H9 (cell line): ENCODE results near the gene PPIL6. TPM values are rescaled to one million over a fixed set of nuclear protein-coding genes. Genes with fewer than 3 reads are reported as not detected.

Source experiments
- DNase-seq: peaks from one replicate; pipeline ENCODE4 v3.0.0-alpha.2; 2017
- H2AFZ ChIP-seq: one replicate; pipeline ENCODE4 v1.6.1; 2013; ENCODE audit warnings: mild to moderate bottlenecking, low read length, control low read depth, moderate library complexity
- H2AK5ac ChIP-seq: 2 replicates; pipeline ENCODE4 v1.6.1; 2013; ENCODE audit warnings: low read length, control low read depth, mixed read lengths; ENCODE audit not compliant: insufficient read length
- H2BK120ac ChIP-seq: one replicate; pipeline ENCODE4 v1.6.1; 2013; ENCODE audit warnings: low read depth, mild to moderate bottlenecking, low read length, control low read depth, inconsistent platforms; ENCODE audit not compliant: poor library complexity, severe bottlenecking
- H2BK12ac ChIP-seq: 2 replicates; pipeline ENCODE4 v1.6.1; 2013; ENCODE audit warnings: low read length, control low read depth, mixed read lengths, low read depth; ENCODE audit not compliant: insufficient read length
- H2BK15ac ChIP-seq: 2 replicates; pipeline ENCODE4 v1.6.1; 2013; ENCODE audit warnings: low read depth, low read length, control low read depth
- H2BK20ac ChIP-seq: one replicate; pipeline ENCODE4 v1.6.1; 2013; ENCODE audit warnings: low read depth, mild to moderate bottlenecking, low read length, control low read depth, inconsistent platforms; ENCODE audit not compliant: poor library complexity, severe bottlenecking
- H2BK5ac ChIP-seq: 2 replicates; pipeline ENCODE4 v1.6.1; 2013; ENCODE audit warnings: low read length, control low read depth, mixed read lengths; ENCODE audit not compliant: insufficient read length
- H3K14ac ChIP-seq: 2 replicates; pipeline ENCODE4 v1.6.1; 2013; ENCODE audit warnings: low read length, control low read depth; ENCODE audit not compliant: insufficient read depth
- H3K18ac ChIP-seq: 2 replicates; pipeline ENCODE4 v1.6.1; 2013; ENCODE audit warnings: low read depth, mild to moderate bottlenecking, mixed read lengths, low read length, control low read depth; ENCODE audit not compliant: insufficient read length
- H3K23ac ChIP-seq: 2 replicates; pipeline ENCODE4 v1.6.1; 2013; ENCODE audit warnings: low read length, control low read depth, mixed read lengths, low read depth; ENCODE audit not compliant: insufficient read length
- H3K23me2 ChIP-seq: 2 replicates; pipeline ENCODE4 v1.6.1; 2013; ENCODE audit warnings: low read depth, mild to moderate bottlenecking, mixed read lengths, low read length, control low read depth; ENCODE audit not compliant: insufficient read length, poor library complexity, severe bottlenecking
- H3K27ac ChIP-seq: 2 replicates; pipeline ENCODE4 v1.5.1; 2013; ENCODE audit warnings: low read length, control low read depth, mixed read lengths, low read depth; ENCODE audit not compliant: insufficient read length
- H3K27me3 ChIP-seq: 2 replicates; pipeline ENCODE4 v1.6.1; 2013; ENCODE audit warnings: low read length, control low read depth, inconsistent platforms; ENCODE audit not compliant: insufficient read depth
- H3K4ac ChIP-seq: 2 replicates; pipeline ENCODE4 v1.6.1; 2013; ENCODE audit warnings: low read depth, mild to moderate bottlenecking, control low read depth, inconsistent platforms, low read length, moderate library complexity
- H3K4me1 ChIP-seq: 2 replicates; pipeline ENCODE4 v1.6.1; 2013; ENCODE audit warnings: low read length, control low read depth, inconsistent platforms; ENCODE audit not compliant: insufficient read depth
- H3K4me2 ChIP-seq: 2 replicates; pipeline ENCODE4 v1.6.1; 2013; ENCODE audit warnings: low read length, control low read depth, mixed read lengths; ENCODE audit not compliant: insufficient read length, insufficient read depth
- H3K56ac ChIP-seq: 2 replicates; pipeline ENCODE4 v1.6.1; 2013; ENCODE audit warnings: low read depth, mild to moderate bottlenecking, mixed read lengths, low read length, control low read depth; ENCODE audit not compliant: insufficient read length
- H3K79me1 ChIP-seq: 2 replicates; pipeline ENCODE4 v1.6.1; 2013; ENCODE audit warnings: low read depth, mild to moderate bottlenecking, moderate library complexity, low read length, control low read depth, inconsistent platforms; ENCODE audit not compliant: insufficient read depth, poor library complexity, severe bottlenecking
- H3K79me2 ChIP-seq: 2 replicates; pipeline ENCODE4 v1.6.1; 2013; ENCODE audit warnings: low read length, control low read depth, inconsistent platforms; ENCODE audit not compliant: insufficient read depth
- H3K9ac ChIP-seq: 2 replicates; pipeline ENCODE4 v1.6.1; 2013; ENCODE audit warnings: low read length, control low read depth, mixed read lengths; ENCODE audit not compliant: insufficient read length; ENCODE audit errors: extremely low read depth
- H3K9me3 ChIP-seq: one replicate; pipeline ENCODE4 v1.6.1; 2013; ENCODE audit warnings: low read depth, low read length, inconsistent platforms; ENCODE audit not compliant: control insufficient read depth
- H3T11ph ChIP-seq: one replicate; pipeline ENCODE4 v1.6.1; 2013; ENCODE audit warnings: mild to moderate bottlenecking, low read length, control low read depth, inconsistent platforms
- H4K20me1 ChIP-seq: one replicate; pipeline ENCODE4 v1.6.1; 2013; ENCODE audit not compliant: control insufficient read depth, insufficient read length, insufficient read depth
- H4K5ac ChIP-seq: 2 replicates; pipeline ENCODE4 v1.6.1; 2013; ENCODE audit warnings: low read depth, mild to moderate bottlenecking, mixed read lengths, low read length, control low read depth; ENCODE audit not compliant: insufficient read length
- H4K8ac ChIP-seq: replicated peaks from 2 replicates; pipeline ENCODE4 v1.6.1; 2013; ENCODE audit warnings: low read length, control low read depth, mixed read lengths, low read depth; ENCODE audit not compliant: insufficient read length
- H4K91ac ChIP-seq: 2 replicates; pipeline ENCODE4 v1.6.1; 2013; ENCODE audit warnings: low read depth, mild to moderate bottlenecking, moderate library complexity, mixed read lengths, low read length, control low read depth; ENCODE audit not compliant: insufficient read length
- H3K27ac Mint-ChIP-seq, 3 experiments: 2 replicates in 2 of 3; 3 replicates in 1 of 3; pipeline ENCODE4 v1.8.0; 2020 to 2021; ENCODE audit warnings: mixed read lengths in 3 of 3, mild to moderate bottlenecking in 1 of 3, moderate library complexity in 1 of 3
- H3K27me3 Mint-ChIP-seq: 2 replicates; pipeline ENCODE4 v1.8.0; 2021; ENCODE audit warnings: low read depth, mild to moderate bottlenecking, moderate library complexity, mixed read lengths
- H3K36me3 Mint-ChIP-seq, 3 experiments: 2 replicates in 2 of 3; 3 replicates in 1 of 3; pipeline ENCODE4 v1.8.0; 2020 to 2021; ENCODE audit warnings: low read depth in 3 of 3, mixed read lengths in 3 of 3; ENCODE audit not compliant: insufficient read depth in 1 of 3
- H3K4me1 Mint-ChIP-seq, 2 experiments: 2 replicates each; pipeline ENCODE4 v1.8.0; 2020; ENCODE audit warnings: mixed read lengths in 2 of 2
- H3K4me3 Mint-ChIP-seq, 2 experiments: 2 replicates in 1 of 2; 3 replicates in 1 of 2; pipeline ENCODE4 v1.8.0; 2020 to 2021; ENCODE audit warnings: mild to moderate bottlenecking in 2 of 2, mixed read lengths in 2 of 2, moderate library complexity in 1 of 2
- H3K9me3 Mint-ChIP-seq, 2 experiments: 2 replicates in 1 of 2; 3 replicates in 1 of 2; pipeline ENCODE4 v1.8.0; 2020; ENCODE audit warnings: mild to moderate bottlenecking in 2 of 2, mixed read lengths in 2 of 2, moderate library complexity in 1 of 2
- WGBS: extraction: QIAGEN DNeasy Blood & Tissue Kit; methylation state at CpG from one replicate; pipeline ENCODE4 v1.1.7; 2013; ENCODE audit warnings: missing lambda C conversion rate, low lambda C conversion rate, mixed read lengths; ENCODE audit not compliant: insufficient read length; ENCODE audit errors: extremely low coverage; 5-methylcytosine and 5-hydroxymethylcytosine counted together
- total RNA-seq: library from RNA; stranded (reverse); gene quantifications from 2 replicates; pipeline ENCODE4 v1.2.1, GENCODE V29; 2021
- TF ChIP-seq, protein P1 (sequence below): fragments of 200-600 bp; sonication (generic); conservative IDR thresholded peaks from 3 replicates; pipeline ENCODE4 v1.8.0; 2021; ENCODE audit warnings: antibody characterized with exemption, mild to moderate bottlenecking

PPIL6 gene
- total RNA-seq, 1 experiment from 2014 or later: 1.0 TPM

DNA sequence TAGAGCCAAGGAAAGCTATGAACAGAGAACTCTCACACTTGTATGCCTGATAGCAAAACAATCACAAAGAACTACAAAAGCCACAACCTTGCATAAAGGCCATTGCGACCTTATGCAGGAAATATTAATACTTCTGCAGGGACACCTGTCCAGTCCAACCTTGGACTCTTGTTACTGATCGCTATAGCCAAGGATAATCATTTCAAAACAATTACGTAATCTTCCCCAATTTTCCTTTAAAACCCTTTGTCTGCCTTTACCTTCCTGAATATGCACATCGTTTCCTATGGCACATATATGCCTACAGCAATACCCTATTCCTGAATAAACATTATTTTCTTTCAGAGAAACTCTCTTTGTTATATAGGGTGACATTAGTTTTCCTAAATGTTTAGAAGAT is 22.8 kb downstream of the PPIL6 start:
- WGBS: no CpG with 5 or more reads among the region's 4 CpGs
- H3K14ac ChIP-seq: no peak overlapping the region
- no peak overlapping the region for H3K4me2 ChIP-seq
- no peaks in the 10 kb centered on the region for H3K4me1 ChIP-seq
- H3K79me2 ChIP-seq: no peaks in the 10 kb centered on the region
- H3T11ph ChIP-seq: no peak overlapping the region
- no peak overlapping the region for H3K4ac ChIP-seq
- no peaks in the 10 kb centered on the region for H3K79me1 ChIP-seq
- H2AK5ac ChIP-seq: no peak overlapping the region
- no peak overlapping the region for H3K27ac Mint-ChIP-seq
- H3K36me3 Mint-ChIP-seq: no peaks in the 10 kb centered on the region
- H3K27me3 ChIP-seq: no peaks in the 10 kb centered on the region
- no peaks in the 10 kb centered on the region for H4K20me1 ChIP-seq
- no peak overlapping the region for H4K91ac ChIP-seq
- H3K9me3 Mint-ChIP-seq: peaks cover 0 to 5% of the 10 kb centered on the region in 2 experiments; a peak in 1 of 5 replicates
- DNase-seq: no peak
- H3K4me1 Mint-ChIP-seq: peaks cover 0 to 2% of the 10 kb centered on the region in 2 experiments; a peak in 1 of 4 replicates
- no peak overlapping the region for H2BK15ac ChIP-seq
- H4K5ac ChIP-seq: no peak overlapping the region
- no peak overlapping the region for H3K27ac ChIP-seq
- TF ChIP-seq, protein P1, sequence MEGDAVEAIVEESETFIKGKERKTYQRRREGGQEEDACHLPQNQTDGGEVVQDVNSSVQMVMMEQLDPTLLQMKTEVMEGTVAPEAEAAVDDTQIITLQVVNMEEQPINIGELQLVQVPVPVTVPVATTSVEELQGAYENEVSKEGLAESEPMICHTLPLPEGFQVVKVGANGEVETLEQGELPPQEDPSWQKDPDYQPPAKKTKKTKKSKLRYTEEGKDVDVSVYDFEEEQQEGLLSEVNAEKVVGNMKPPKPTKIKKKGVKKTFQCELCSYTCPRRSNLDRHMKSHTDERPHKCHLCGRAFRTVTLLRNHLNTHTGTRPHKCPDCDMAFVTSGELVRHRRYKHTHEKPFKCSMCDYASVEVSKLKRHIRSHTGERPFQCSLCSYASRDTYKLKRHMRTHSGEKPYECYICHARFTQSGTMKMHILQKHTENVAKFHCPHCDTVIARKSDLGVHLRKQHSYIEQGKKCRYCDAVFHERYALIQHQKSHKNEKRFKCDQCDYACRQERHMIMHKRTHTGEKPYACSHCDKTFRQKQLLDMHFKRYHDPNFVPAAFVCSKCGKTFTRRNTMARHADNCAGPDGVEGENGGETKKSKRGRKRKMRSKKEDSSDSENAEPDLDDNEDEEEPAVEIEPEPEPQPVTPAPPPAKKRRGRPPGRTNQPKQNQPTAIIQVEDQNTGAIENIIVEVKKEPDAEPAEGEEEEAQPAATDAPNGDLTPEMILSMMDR: no peak
- no peak overlapping the region for H4K8ac ChIP-seq
- no peak overlapping the region for H3K9ac ChIP-seq
- H3K9me3 ChIP-seq: no peaks in the 10 kb centered on the region
- no peak overlapping the region for H2BK120ac ChIP-seq
- H3K56ac ChIP-seq: no peak overlapping the region
- H2BK5ac ChIP-seq: no peak overlapping the region
- H3K23ac ChIP-seq: no peak overlapping the region
- H2AFZ ChIP-seq: no peak overlapping the region
- H2BK20ac ChIP-seq: no peak overlapping the region
- H3K23me2 ChIP-seq: no peaks in the 10 kb centered on the region
- no peak overlapping the region for H2BK12ac ChIP-seq
- no peak overlapping the region for H3K4me3 Mint-ChIP-seq
- peaks cover 3% of the 10 kb centered on the region for H3K27me3 Mint-ChIP-seq
- no peak overlapping the region for H3K18ac ChIP-seq
